ENCODE measurements around the gene SETD1A. TPM values are rescaled to one million over a fixed set of nuclear protein-coding genes. Genes with fewer than 3 reads are reported as not detected.
A peak's percentile ranks its signal among the peaks of the same experiment; 100 is the strongest.

SETD1A gene
- polyA plus RNA-seq, 1 donor (not counting 4 experiments of a cell fraction or from before 2014, with no cell fraction given), result 1.1 TPM

GRCh38 chr16:30985401-30986128, 28.0 kb downstream of the SETD1A start:
- Histone ChIP-seq H3K9me1 (ENCODE audit: control insufficient read depth, extremely low read depth, insufficient read depth, low read length) (no peaks in the 10 kb centered on the region), H2AFZ (ENCODE audit: control insufficient read depth, low read length) (peak overlapping the region; percentile 23), H3K79me2 (ENCODE audit: control insufficient read depth, insufficient read depth, low read length) (no peaks in the 10 kb centered on the region), H3K4me1 (ENCODE audit: control insufficient read depth, extremely low read depth, insufficient read depth, low read length) (peaks cover 15% of the 10 kb centered on the region), H4K20me1 (ENCODE audit: control insufficient read depth, extremely low read depth, insufficient read depth, low read length) (no peaks in the 10 kb centered on the region), H3K27ac (ENCODE audit: control insufficient read depth, insufficient read depth, low read length) (no peak overlapping the region), H3K4me3 (ENCODE audit: control insufficient read depth in 2 of 3, extremely low read depth in 1 of 3, insufficient read depth in 2 of 3, low read depth in 1 of 3, low read length in 3 of 3) (peak overlapping the region in 2 of 3 experiments; percentile 5 to 37), H3K4me2 (ENCODE audit: control insufficient read depth, extremely low read depth, insufficient read depth, low read depth, low read length) (peak overlapping the region; percentile 66), H3K9ac (ENCODE audit: control insufficient read depth, extremely low read depth, insufficient read depth, low read length) (no peak overlapping the region), H3K27me3 (ENCODE audit: control insufficient read depth, extremely low read depth, insufficient read depth, low read length) (no peaks in the 10 kb centered on the region), H3K9me3 (ENCODE audit: control insufficient read depth, low read depth, low read length) (no peaks in the 10 kb centered on the region), H3K36me3 (ENCODE audit: control insufficient read depth in 2 of 2, extremely low read depth in 1 of 2, insufficient read depth in 2 of 2, low read length in 2 of 2) (peaks cover 9 to 14% of the 10 kb centered on the region in 2 experiments)
- FAIRE-seq (no peak), DNase-seq (ENCODE audit: low read depth, low spot score) (no peak)
- dilution Hi-C loops (cut with MboI; ENCODE audit: extremely low pct_ligation_motif_present, low sequenced_read_pairs), result no loop called here
- TF ChIP-seq EZH2 (IDR thresholded peaks at IDR 0.05; ENCODE audit: low read length) (no peak), CTCF (optimal IDR thresholded peaks at IDR 0.05 in 1 of 3, IDR thresholded peaks at IDR 0.05 in 1 of 3, conservative IDR thresholded peaks at IDR 0.05 in 1 of 3; ENCODE audit: extremely low read depth in 1 of 3, insufficient read depth in 2 of 3, low read length in 3 of 3) (peak in 2 of 3 experiments; percentile 29 to 76)

- no peak for FAIRE-seq
- TF ChIP-seq EZH2 (IDR thresholded peaks at IDR 0.05; ENCODE audit: low read length), result no peak
- TF ChIP-seq CTCF (optimal IDR thresholded peaks at IDR 0.05 in 1 of 3, IDR thresholded peaks at IDR 0.05 in 1 of 3, conservative IDR thresholded peaks at IDR 0.05 in 1 of 3; ENCODE audit: extremely low read depth in 1 of 3, insufficient read depth in 2 of 3, low read length in 3 of 3), result no peak
- no peak overlapping the region for H3K9ac ChIP-seq (ENCODE audit: control insufficient read depth, extremely low read depth, insufficient read depth, low read length)
Measured at GRCh38 chr16:30986129-30986991, 28.8 kb downstream of the SETD1A start.

More at GRCh38 chr16:30986129-30986991, 28.8 kb downstream of the SETD1A start:
- peaks cover 15% of the 10 kb centered on the region for H3K4me1 ChIP-seq (ENCODE audit: control insufficient read depth, extremely low read depth, insufficient read depth, low read length)
- H3K4me3 ChIP-seq (ENCODE audit: control insufficient read depth in 2 of 3, extremely low read depth in 1 of 3, insufficient read depth in 2 of 3, low read depth in 1 of 3, low read length in 3 of 3), result no peak overlapping the region
- dilution Hi-C loops (cut with MboI; ENCODE audit: extremely low pct_ligation_motif_present, low sequenced_read_pairs), result no loop called here
- H3K27ac ChIP-seq (ENCODE audit: control insufficient read depth, insufficient read depth, low read length), result no peak overlapping the region
- H3K9me3 ChIP-seq (ENCODE audit: control insufficient read depth, low read depth, low read length), result no peaks in the 10 kb centered on the region
- no peak overlapping the region for H3K4me2 ChIP-seq (ENCODE audit: control insufficient read depth, extremely low read depth, insufficient read depth, low read depth, low read length)
- peaks cover 5 to 10% of the 10 kb centered on the region in 2 experiments for H3K36me3 ChIP-seq (ENCODE audit: control insufficient read depth in 2 of 2, extremely low read depth in 1 of 2, insufficient read depth in 2 of 2, low read length in 2 of 2)
- H2AFZ ChIP-seq (ENCODE audit: control insufficient read depth, low read length), result no peak overlapping the region
- DNase-seq (ENCODE audit: low read depth, low spot score), result no peak
- no peaks in the 10 kb centered on the region for H4K20me1 ChIP-seq (ENCODE audit: control insufficient read depth, extremely low read depth, insufficient read depth, low read length)
- no peaks in the 10 kb centered on the region for H3K9me1 ChIP-seq (ENCODE audit: control insufficient read depth, extremely low read depth, insufficient read depth, low read length)
- H3K27me3 ChIP-seq (ENCODE audit: control insufficient read depth, extremely low read depth, insufficient read depth, low read length), result no peaks in the 10 kb centered on the region
- no peaks in the 10 kb centered on the region for H3K79me2 ChIP-seq (ENCODE audit: control insufficient read depth, insufficient read depth, low read length)

Measured in keratinocyte (primary cell).